Fibroblast of villous mesenchyme (primary cell): ENCODE data around the gene ZMAT2. TPM values are rescaled to one million over a fixed set of nuclear protein-coding genes. Genes with fewer than 3 reads are reported as not detected.

Experiments used
- DNase-seq: peaks from one replicate; pipeline ENCODE4 v3.0.0-alpha.2; 2010; ENCODE audit warnings: low read depth
- H3K4me3 ChIP-seq: 2 replicates; pipeline ENCODE4 v1.5.1; 2011; ENCODE audit warnings: low read depth, mild to moderate bottlenecking, low read length
- small RNA-seq: library from RNA; depleted of rRNA; stranded (forward); fragments of <200 nt; gene quantifications from one replicate; pipeline ENCODE3, GENCODE V24; 2012
- total RNA-seq: library from RNA; depleted of rRNA; stranded (reverse); fragments of >200 nt; gene quantifications from 2 replicates; pipeline ENCODE4 v1.2.3, GENCODE V29; 2012
- TF ChIP-seq, protein P1 (sequence below): IDR thresholded peaks from 2 replicates; pipeline ENCODE4 v1.5.1; 2012; ENCODE audit warnings: low read depth, mild to moderate bottlenecking, low read length; ENCODE audit not compliant: insufficient read depth

ZMAT2 gene
- total RNA-seq, 1 donor = 47.1 TPM

GRCh38 chr5:140733098-140733497, 32.9 kb downstream of the ZMAT2 start:
- H3K4me3 ChIP-seq = no peak overlapping the region
- DNase-seq = no peak
- TF ChIP-seq, protein P1, sequence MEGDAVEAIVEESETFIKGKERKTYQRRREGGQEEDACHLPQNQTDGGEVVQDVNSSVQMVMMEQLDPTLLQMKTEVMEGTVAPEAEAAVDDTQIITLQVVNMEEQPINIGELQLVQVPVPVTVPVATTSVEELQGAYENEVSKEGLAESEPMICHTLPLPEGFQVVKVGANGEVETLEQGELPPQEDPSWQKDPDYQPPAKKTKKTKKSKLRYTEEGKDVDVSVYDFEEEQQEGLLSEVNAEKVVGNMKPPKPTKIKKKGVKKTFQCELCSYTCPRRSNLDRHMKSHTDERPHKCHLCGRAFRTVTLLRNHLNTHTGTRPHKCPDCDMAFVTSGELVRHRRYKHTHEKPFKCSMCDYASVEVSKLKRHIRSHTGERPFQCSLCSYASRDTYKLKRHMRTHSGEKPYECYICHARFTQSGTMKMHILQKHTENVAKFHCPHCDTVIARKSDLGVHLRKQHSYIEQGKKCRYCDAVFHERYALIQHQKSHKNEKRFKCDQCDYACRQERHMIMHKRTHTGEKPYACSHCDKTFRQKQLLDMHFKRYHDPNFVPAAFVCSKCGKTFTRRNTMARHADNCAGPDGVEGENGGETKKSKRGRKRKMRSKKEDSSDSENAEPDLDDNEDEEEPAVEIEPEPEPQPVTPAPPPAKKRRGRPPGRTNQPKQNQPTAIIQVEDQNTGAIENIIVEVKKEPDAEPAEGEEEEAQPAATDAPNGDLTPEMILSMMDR = no peak

GRCh38 chr5:140734354-140734753, 34.1 kb downstream of the ZMAT2 start:
- TF ChIP-seq, protein P1 = peak; percentile 39
- DNase-seq = peak; percentile 37
- H3K4me3 ChIP-seq = no peak overlapping the region

- TF ChIP-seq, protein P1 = no peak
- no peak for DNase-seq
- H3K4me3 ChIP-seq = no peak overlapping the region
Measured at GRCh38 chr5:140737486-140737885, 37.2 kb downstream of the ZMAT2 start.

DNA sequence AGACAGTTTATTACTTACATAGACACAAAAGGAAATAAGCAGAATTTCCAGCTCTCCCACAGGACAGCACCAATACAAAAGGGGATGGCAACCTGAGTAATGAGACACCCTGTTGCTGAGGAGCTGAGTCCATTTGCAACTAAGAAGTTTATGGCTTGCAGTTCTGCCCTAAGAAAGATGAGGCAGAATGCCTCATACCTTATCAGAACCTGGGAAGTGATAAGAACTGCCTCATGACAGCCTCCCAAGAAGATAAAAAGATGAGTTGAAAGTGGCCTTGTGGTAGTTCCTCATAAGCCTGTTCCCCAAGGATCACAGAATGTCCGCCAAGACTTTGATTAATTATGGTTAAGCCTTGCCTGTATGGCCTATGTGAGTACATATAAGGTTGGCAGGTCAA, 41.7 kb downstream of the ZMAT2 start:
- TF ChIP-seq, protein P1 = no peak
- DNase-seq = no peak
- H3K4me3 ChIP-seq = no peak overlapping the region

- DNase-seq = no peak
- no peak overlapping the region for H3K4me3 ChIP-seq
- TF ChIP-seq, protein P1 = no peak
Measured at GRCh38 chr5:140753561-140753960, 53.3 kb downstream of the ZMAT2 start.

Small RNA genes within 50 kb of the gene (small RNA-seq; reads per million reads assigned to genes)
- gene VTRNA1-1 (50.5 reads per million, percentile 96 among the genes with 10 or more reads in this experiment), gene VTRNA1-2 (67.6 reads per million, percentile 96 among the genes with 10 or more reads in this experiment), gene VTRNA1-3 (4.6 reads per million, percentile 80 among the genes with 10 or more reads in this experiment)

Other genes starting within 250 kb of the ZMAT2 start
- gene EIF4EBP3, start 152.8 kb upstream of the ZMAT2 start, total RNA-seq = 0.32 and 0.86 TPM in 2 replicates
- 40.6 and 53.1 TPM in 2 replicates for gene SRA1, start 143.0 kb upstream of the ZMAT2 start, total RNA-seq
- 11.9 and 14.7 TPM in 2 replicates for gene APBB3, start 135.8 kb upstream of the ZMAT2 start, total RNA-seq
- gene SLC35A4, start 135.6 kb upstream of the ZMAT2 start, total RNA-seq = 11.9 and 13.8 TPM in 2 replicates
- 0.97 and 2.2 TPM in 2 replicates for gene CD14, start 67.3 kb upstream of the ZMAT2 start, total RNA-seq
- gene TMCO6, start 61.0 kb upstream of the ZMAT2 start, total RNA-seq = 7.7 and 8.6 TPM in 2 replicates
- gene NDUFA2, start 52.8 kb upstream of the ZMAT2 start, total RNA-seq = 36.7 and 39.7 TPM in 2 replicates
- 65.6 and 71.2 TPM in 2 replicates for gene IK, start 52.6 kb upstream of the ZMAT2 start, total RNA-seq
- gene WDR55, start 35.5 kb upstream of the ZMAT2 start, total RNA-seq = 30.9 and 41.5 TPM in 2 replicates
- gene DND1, start 26.9 kb upstream of the ZMAT2 start, total RNA-seq = 0.32 TPM in 1 of 2 replicates, not detected in the other
- gene HARS1, start 9.1 kb upstream of the ZMAT2 start, total RNA-seq = 52.2 and 56.4 TPM in 2 replicates
- 29.6 and 32.0 TPM in 2 replicates for gene HARS2, start 9.0 kb upstream of the ZMAT2 start, total RNA-seq
- under 0.01 TPM in 1 of 2 replicates, not detected in the other for gene PCDHA1, start 85.7 kb downstream of the ZMAT2 start, total RNA-seq
- under 0.01 TPM in 2 replicates for gene PCDHA2, start 94.4 kb downstream of the ZMAT2 start, total RNA-seq
- under 0.01 and 0.32 TPM in 2 replicates for gene PCDHA3, start 100.6 kb downstream of the ZMAT2 start, total RNA-seq
- 0.32 and 0.43 TPM in 2 replicates for gene PCDHA4, start 106.6 kb downstream of the ZMAT2 start, total RNA-seq
- under 0.01 TPM in 2 replicates for gene PCDHA5, start 121.2 kb downstream of the ZMAT2 start, total RNA-seq
- gene PCDHA6, start 127.5 kb downstream of the ZMAT2 start, total RNA-seq = under 0.01 and 0.43 TPM in 2 replicates
- gene PCDHA7, start 133.8 kb downstream of the ZMAT2 start, total RNA-seq = 0.32 and 0.86 TPM in 2 replicates
- gene PCDHA8, start 140.7 kb downstream of the ZMAT2 start, total RNA-seq = under 0.01 TPM in 2 replicates
- under 0.01 TPM in 2 replicates for gene PCDHA9, start 147.9 kb downstream of the ZMAT2 start, total RNA-seq
- gene PCDHA10, start 155.4 kb downstream of the ZMAT2 start, total RNA-seq = under 0.01 TPM in 2 replicates
- under 0.01 TPM in 2 replicates for gene PCDHA11, start 168.5 kb downstream of the ZMAT2 start, total RNA-seq
- gene PCDHA12, start 174.9 kb downstream of the ZMAT2 start, total RNA-seq = under 0.01 TPM in 2 replicates
- gene PCDHA13, start 181.7 kb downstream of the ZMAT2 start, total RNA-seq = under 0.01 TPM in 2 replicates
- under 0.01 TPM in 2 replicates for gene PCDHAC1, start 225.9 kb downstream of the ZMAT2 start, total RNA-seq